Testis (tissue), 2 donors: ENCODE measurements around the gene ZNF618.

ENCODE experiments used
- CTCF ChIP-seq, 3 experiments: fragments of 450-650 bp in 2 of 3; fragments of 200-600 bp in 1 of 3; sonication (generic) in 1 of 3; IDR thresholded peaks; one replicate each; pipeline ENCODE4 v1.5.1; 2016 to 2019; ENCODE audit warnings: antibody characterized with exemption in 3 of 3, mild to moderate bottlenecking in 2 of 3, moderate library complexity in 1 of 3
- POLR2A ChIP-seq: fragments of 450-650 bp; IDR thresholded peaks from one replicate; pipeline ENCODE4 v1.6.1; 2017; ENCODE audit warnings: antibody characterized with exemption, mild to moderate bottlenecking, moderate library complexity

DNA sequence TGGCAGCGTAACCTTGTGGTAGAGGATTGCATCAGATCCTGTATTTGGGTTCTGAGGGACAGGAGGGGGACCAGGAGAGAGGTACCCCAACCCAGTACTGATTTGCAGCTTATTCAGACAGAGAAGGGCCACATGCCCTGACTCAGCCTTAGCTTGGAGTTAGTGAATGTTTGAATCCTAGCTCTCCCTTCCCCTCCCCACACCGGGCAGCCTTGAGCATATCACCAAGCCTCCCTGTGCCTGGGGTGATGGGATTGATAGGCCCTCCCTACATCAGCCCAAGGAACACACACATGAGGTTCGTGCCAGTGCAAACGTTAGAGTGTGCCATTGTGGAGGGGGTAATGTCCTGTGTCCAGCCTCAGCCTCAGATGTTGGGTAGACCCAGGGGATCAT is 130.0 kb downstream of the ZNF618 start:
- no peak for TF ChIP-seq POLR2A
- no peak for TF ChIP-seq CTCF (IDR thresholded peaks at IDR 0.05)
